Right cardiac atrium (tissue), 5 donors: Measurements from ENCODE around the gene TTC13. TPM values are rescaled to one million over a fixed set of nuclear protein-coding genes. Genes with fewer than 3 reads are reported as not detected.

ENCODE experiments used
- ATAC-seq, 2 donors: fragments of 200-7000 bp; cut with Tn5 transposase; one replicate each; pipeline versions ENCODE4 v1.8.0 to v1.9.1; 2020; ENCODE audit warnings: moderate library complexity in 2 of 2, mild to moderate bottlenecking in 1 of 2
- DNase-seq, 3 donors: peaks; one replicate each; pipeline ENCODE4 v3.0.0-alpha.2; 2020
- H3K27ac ChIP-seq: one replicate; pipeline ENCODE4 v1.5.1; 2013; ENCODE audit warnings: mild to moderate bottlenecking, low read length, control low read depth, moderate library complexity
- H3K27me3 ChIP-seq: one replicate; pipeline ENCODE4 v1.6.1; 2013; ENCODE audit not compliant: control insufficient read depth, insufficient read depth
- H3K4me1 ChIP-seq: one replicate; pipeline ENCODE4 v1.6.1; 2013; ENCODE audit warnings: low read length; ENCODE audit not compliant: control insufficient read depth, insufficient read depth
- H3K4me3 ChIP-seq: one replicate; pipeline ENCODE4 v1.5.1; 2013; ENCODE audit warnings: low read length, control low read depth
- H3K9me3 ChIP-seq: one replicate; pipeline ENCODE4 v1.6.1; 2013; ENCODE audit warnings: low read length; ENCODE audit not compliant: control insufficient read depth
- WGBS: extraction: QIAGEN DNeasy Blood & Tissue Kit; methylation state at CpG from one replicate; pipeline ENCODE4 v1.1.7; 2013; 5-methylcytosine and 5-hydroxymethylcytosine counted together
- intact Hi-C, 4 donors: fragments of 100-400 bp; cut with DNase I; formaldehyde crosslinking; loops; one replicate each; pipeline versions ENCODE4 v1.11.0 to v1.14.0; 2022 to 2023
- polyA plus RNA-seq: library from polyadenylated mRNA; stranded (reverse); fragments of 200-250 nt; gene quantifications from one replicate; pipeline ENCODE4 v1.2.3, GENCODE V29; 2013
- total RNA-seq, 4 donors: library from RNA; stranded (reverse); fragmentation: NEBNext Ultra II Directional; extraction: Animal tissue kit (Norgen Biotek cat#: 25700); gene quantifications; one replicate each; pipeline ENCODE4 v1.2.1, GENCODE V29; 2021
- donor health status: healthy with polysubstance abuse.
- donor health status: DM: no; HTN: yes; CAD: no.
- donor health status: DM: no; HTN: no; CAD: no.
- donor health status: DM: no; HTN: yes; CAD: no; lungs with severe emphysema.
- donor health status: DM: yes; HTN: yes; CAD: no.

TTC13 gene
- total and polyA plus RNA-seq, 5 donors: 4.5 to 8.6 (median 6.5) TPM

- Histone ChIP-seq H3K9me3 (no peaks in the 10 kb centered on the region), H3K4me1 (peaks cover 3% of the 10 kb centered on the region), H3K4me3 (no peak overlapping the region), H3K27ac (no peak overlapping the region), H3K27me3 (no peaks in the 10 kb centered on the region)
- WGBS: 59% methylated on average over 5 of the region's 5 CpGs
- intact Hi-C loops: no loop called here
- DNase-seq (no peak), ATAC-seq (no peak)
Observed at GRCh38 chr1:230905733-230906132, 72.9 kb downstream of the TTC13 start.

GRCh38 chr1:230902349-230902923 lies 76.2 kb downstream of the TTC13 start:
- Histone ChIP-seq H3K4me3 (no peak overlapping the region), H3K27ac (no peak overlapping the region), H3K9me3 (no peaks in the 10 kb centered on the region), H3K27me3 (no peaks in the 10 kb centered on the region), H3K4me1 (no peaks in the 10 kb centered on the region)
- intact Hi-C loops: no loop called here
- ATAC-seq: no peak
- WGBS: 93% methylated on average over 22 of the region's 22 CpGs
- no peak for DNase-seq

GRCh38 chr1:230901671-230902070 lies 77.0 kb downstream of the TTC13 start:
- Histone ChIP-seq H3K4me3 (no peak overlapping the region), H3K27ac (no peak overlapping the region), H3K4me1 (no peaks in the 10 kb centered on the region), H3K9me3 (no peaks in the 10 kb centered on the region), H3K27me3 (no peaks in the 10 kb centered on the region)
- DNase-seq (no peak), ATAC-seq (no peak)
- intact Hi-C loops: no loop called here
- WGBS: 89% methylated on average over 6 of the region's 6 CpGs

GRCh38 chr1:230900984-230901383 lies 77.7 kb downstream of the TTC13 start:
- ATAC-seq: no peak
- no peak for DNase-seq
- H3K27me3 ChIP-seq: no peaks in the 10 kb centered on the region
- H3K4me3 ChIP-seq: no peak overlapping the region
- no peak overlapping the region for H3K27ac ChIP-seq
- WGBS: 92% methylated on average over 6 of the region's 6 CpGs
- intact Hi-C loops: no loop called here
- H3K4me1 ChIP-seq: no peaks in the 10 kb centered on the region
- no peaks in the 10 kb centered on the region for H3K9me3 ChIP-seq

- Histone ChIP-seq H3K4me3 (no peak overlapping the region), H3K9me3 (no peaks in the 10 kb centered on the region), H3K4me1 (no peaks in the 10 kb centered on the region), H3K27me3 (no peaks in the 10 kb centered on the region), H3K27ac (no peak overlapping the region)
- WGBS: 35% methylated on average over 5 of the region's 5 CpGs
- ATAC-seq (peak; percentile 71 to 82), DNase-seq (peak in 2 of 3 donors; percentile 24 to 59)
- intact Hi-C loops: no loop called here
Observed at GRCh38 chr1:230899841-230900251, 78.8 kb downstream of the TTC13 start.

- H3K4me3 ChIP-seq: no peak overlapping the region
- H3K27ac ChIP-seq: no peak overlapping the region
- intact Hi-C loops: no loop called here
- H3K4me1 ChIP-seq: no peaks in the 10 kb centered on the region
- H3K9me3 ChIP-seq: no peaks in the 10 kb centered on the region
- WGBS: 88% methylated on average over 8 of the region's 8 CpGs
- ATAC-seq: no peak
- no peaks in the 10 kb centered on the region for H3K27me3 ChIP-seq
- no peak for DNase-seq
Observed at GRCh38 chr1:230898748-230899147, 79.9 kb downstream of the TTC13 start.

- H3K27ac ChIP-seq: no peak overlapping the region
- ATAC-seq: no peak
- H3K4me3 ChIP-seq: no peak overlapping the region
- DNase-seq: no peak
- intact Hi-C loops: no loop called here
- H3K4me1 ChIP-seq: no peaks in the 10 kb centered on the region
- H3K9me3 ChIP-seq: no peaks in the 10 kb centered on the region
- H3K27me3 ChIP-seq: no peaks in the 10 kb centered on the region
- 86% methylated on average over 4 of the region's 4 CpGs for WGBS
Observed at GRCh38 chr1:230898144-230898543, 80.5 kb downstream of the TTC13 start.

GRCh38 chr1:230896779-230897178 lies 81.9 kb downstream of the TTC13 start:
- ATAC-seq (no peak), DNase-seq (no peak)
- Histone ChIP-seq H3K4me3 (no peak overlapping the region), H3K27me3 (no peaks in the 10 kb centered on the region), H3K27ac (no peak overlapping the region), H3K9me3 (no peaks in the 10 kb centered on the region), H3K4me1 (no peaks in the 10 kb centered on the region)
- intact Hi-C loops: no loop called here
- WGBS: 51% methylated on average over 1 of the region's 1 CpG

- ATAC-seq (no peak), DNase-seq (no peak)
- no peak overlapping the region for H3K27ac ChIP-seq
- no peaks in the 10 kb centered on the region for H3K9me3 ChIP-seq
- intact Hi-C loops: no loop called here
- H3K27me3 ChIP-seq: no peaks in the 10 kb centered on the region
- H3K4me3 ChIP-seq: no peak overlapping the region
- H3K4me1 ChIP-seq: no peaks in the 10 kb centered on the region
- WGBS: 93% methylated on average over 2 of the region's 2 CpGs
Observed at GRCh38 chr1:230895452-230895851, 83.2 kb downstream of the TTC13 start.

- Histone ChIP-seq H3K9me3 (no peaks in the 10 kb centered on the region), H3K4me3 (no peak overlapping the region), H3K27me3 (no peaks in the 10 kb centered on the region), H3K4me1 (no peaks in the 10 kb centered on the region), H3K27ac (no peak overlapping the region)
- no peak for DNase-seq
- intact Hi-C loops: no loop called here
- 93% methylated on average over 5 of the region's 5 CpGs for WGBS
- ATAC-seq: no peak
Observed at GRCh38 chr1:230894664-230895063, 84.0 kb downstream of the TTC13 start.

- Histone ChIP-seq H3K4me1 (no peaks in the 10 kb centered on the region), H3K9me3 (no peaks in the 10 kb centered on the region), H3K4me3 (no peak overlapping the region), H3K27me3 (no peaks in the 10 kb centered on the region), H3K27ac (no peak overlapping the region)
- WGBS: 88% methylated on average over 6 of the region's 6 CpGs
- ATAC-seq (no peak), DNase-seq (no peak)
- intact Hi-C loops: no loop called here
Observed at GRCh38 chr1:230894032-230894431, 84.6 kb downstream of the TTC13 start.

GRCh38 chr1:230892018-230892491 lies 86.6 kb downstream of the TTC13 start:
- ATAC-seq: no peak
- 86% methylated on average over 6 of the region's 6 CpGs for WGBS

More at GRCh38 chr1:230892018-230892491, 86.6 kb downstream of the TTC13 start:
- Histone ChIP-seq H3K4me3 (no peak overlapping the region), H3K27me3 (no peaks in the 10 kb centered on the region), H3K27ac (no peak overlapping the region), H3K9me3 (no peaks in the 10 kb centered on the region), H3K4me1 (no peaks in the 10 kb centered on the region)
- no peak for DNase-seq
- intact Hi-C loops: no loop called here
